Sigmoid colon (tissue), 4 donors: Measurements from ENCODE around the gene USP13.

Experiments
- EP300 ChIP-seq, 4 donors: sonication (generic); formaldehyde crosslinking; IDR thresholded peaks; one replicate each; pipeline ENCODE4 v1.6.1; 2017; ENCODE audit warnings: antibody characterized with exemption in 4 of 4
- POLR2A ChIP-seq, 2 donors: fragments of 450-650 bp; IDR thresholded peaks; one replicate each; pipeline ENCODE4 v1.6.1; 2016; ENCODE audit warnings: antibody characterized with exemption in 2 of 2, mild to moderate bottlenecking in 2 of 2, moderate library complexity in 2 of 2
- POLR2AphosphoS5 ChIP-seq, 4 donors: sonication (generic); formaldehyde crosslinking; IDR thresholded peaks; one replicate each; pipeline ENCODE4 v1.6.1; 2017; ENCODE audit warnings: antibody characterized with exemption in 4 of 4
- TF ChIP-seq, protein P1 (sequence below), 4 experiments: fragments of 450-650 bp in 3 of 4; fragments of 200-600 bp in 1 of 4; IDR thresholded peaks; one replicate each; pipeline ENCODE4 v1.5.1; 2016 to 2019; ENCODE audit warnings: antibody characterized with exemption in 4 of 4, mild to moderate bottlenecking in 3 of 4, moderate library complexity in 2 of 4

DNA sequence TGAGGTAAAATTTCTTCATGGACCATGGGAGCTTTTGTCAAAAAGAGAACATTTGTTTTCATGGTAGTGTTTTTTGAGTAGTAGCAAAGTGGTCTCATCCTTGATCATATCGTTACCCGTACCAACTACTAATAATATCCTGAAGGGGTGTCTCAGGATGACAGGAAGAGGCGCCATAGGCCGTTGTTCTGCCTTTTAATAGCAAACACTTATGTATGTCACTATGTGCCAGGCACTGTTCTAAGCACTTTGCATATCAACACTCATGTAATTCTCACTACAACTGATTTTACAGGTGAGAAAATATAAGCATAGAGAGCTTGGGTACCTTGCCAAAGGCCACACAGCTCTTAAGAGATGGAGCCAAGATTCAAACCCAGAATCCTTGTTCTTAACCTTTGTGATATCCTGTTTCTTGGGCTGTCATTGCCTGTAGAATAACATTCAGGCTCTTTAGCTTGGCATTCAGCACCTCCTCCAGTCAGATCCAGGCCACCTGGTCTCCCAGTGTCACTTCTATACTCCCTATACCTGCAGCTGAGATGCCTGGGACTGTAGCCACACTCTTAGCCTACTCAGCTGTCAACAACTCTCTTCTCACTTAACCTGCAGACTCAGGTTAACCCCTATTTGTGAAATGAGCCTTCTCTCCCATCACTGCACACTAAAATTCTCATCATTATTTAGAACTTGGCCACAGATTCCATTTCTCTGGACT, 113.7 kb downstream of the USP13 start:
- TF ChIP-seq, protein P1, sequence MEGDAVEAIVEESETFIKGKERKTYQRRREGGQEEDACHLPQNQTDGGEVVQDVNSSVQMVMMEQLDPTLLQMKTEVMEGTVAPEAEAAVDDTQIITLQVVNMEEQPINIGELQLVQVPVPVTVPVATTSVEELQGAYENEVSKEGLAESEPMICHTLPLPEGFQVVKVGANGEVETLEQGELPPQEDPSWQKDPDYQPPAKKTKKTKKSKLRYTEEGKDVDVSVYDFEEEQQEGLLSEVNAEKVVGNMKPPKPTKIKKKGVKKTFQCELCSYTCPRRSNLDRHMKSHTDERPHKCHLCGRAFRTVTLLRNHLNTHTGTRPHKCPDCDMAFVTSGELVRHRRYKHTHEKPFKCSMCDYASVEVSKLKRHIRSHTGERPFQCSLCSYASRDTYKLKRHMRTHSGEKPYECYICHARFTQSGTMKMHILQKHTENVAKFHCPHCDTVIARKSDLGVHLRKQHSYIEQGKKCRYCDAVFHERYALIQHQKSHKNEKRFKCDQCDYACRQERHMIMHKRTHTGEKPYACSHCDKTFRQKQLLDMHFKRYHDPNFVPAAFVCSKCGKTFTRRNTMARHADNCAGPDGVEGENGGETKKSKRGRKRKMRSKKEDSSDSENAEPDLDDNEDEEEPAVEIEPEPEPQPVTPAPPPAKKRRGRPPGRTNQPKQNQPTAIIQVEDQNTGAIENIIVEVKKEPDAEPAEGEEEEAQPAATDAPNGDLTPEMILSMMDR (IDR thresholded peaks at IDR 0.05), result no peak
- no peak for TF ChIP-seq POLR2A (IDR thresholded peaks at IDR 0.05)
- no peak for TF ChIP-seq EP300 (IDR thresholded peaks at IDR 0.05)
- TF ChIP-seq POLR2AphosphoS5 (IDR thresholded peaks at IDR 0.05), result no peak
